ENCODE measurements around the gene C3orf20. TPM values are rescaled to one million over a fixed set of nuclear protein-coding genes. Genes with fewer than 3 reads are reported as not detected.
"Not testable (repeated sequence)": the region's sequence is repeated elsewhere in the genome, so short reads cannot be mapped to it uniquely, and the experiment has no call there.

Gene C3orf20
- polyA plus RNA-seq, 3 donors = 0.30 to 0.34 (median 0.32) TPM

DNA sequence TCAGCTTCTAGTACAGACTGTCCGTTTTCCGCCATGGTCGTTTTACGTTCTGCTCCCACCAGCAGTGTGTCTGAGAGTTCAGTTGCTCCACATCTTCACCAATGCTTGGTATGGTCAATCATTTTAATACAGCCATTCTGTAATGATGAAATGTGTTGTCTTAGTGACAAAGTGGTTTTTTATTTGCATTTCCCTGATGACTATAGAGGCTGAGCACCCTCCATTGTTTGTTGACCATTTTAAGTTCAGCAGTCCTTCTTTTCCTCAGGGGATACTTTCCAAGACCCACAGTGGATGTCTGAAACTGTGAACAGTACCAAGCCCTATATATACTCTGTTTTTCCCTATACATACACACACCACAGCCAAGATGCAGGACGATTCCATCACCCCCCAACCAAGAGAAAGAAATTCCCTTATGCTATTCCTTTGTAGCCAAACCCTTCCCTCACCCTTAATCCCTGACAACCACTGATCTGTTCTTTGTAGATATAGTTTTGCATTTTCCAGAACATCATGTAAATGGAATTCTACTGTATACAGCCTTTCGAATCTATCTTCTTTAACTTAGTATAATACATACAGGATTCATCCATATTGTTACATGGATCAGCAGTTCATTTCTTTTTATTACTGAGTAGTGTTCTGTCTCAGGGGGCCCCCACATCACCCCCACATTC is 55.9 kb downstream of the C3orf20 start:
- DNase-seq (ENCODE audit: extremely low read depth in 1 of 11, low read depth in 9 of 11, low spot score in 4 of 11) = no peak

DNA sequence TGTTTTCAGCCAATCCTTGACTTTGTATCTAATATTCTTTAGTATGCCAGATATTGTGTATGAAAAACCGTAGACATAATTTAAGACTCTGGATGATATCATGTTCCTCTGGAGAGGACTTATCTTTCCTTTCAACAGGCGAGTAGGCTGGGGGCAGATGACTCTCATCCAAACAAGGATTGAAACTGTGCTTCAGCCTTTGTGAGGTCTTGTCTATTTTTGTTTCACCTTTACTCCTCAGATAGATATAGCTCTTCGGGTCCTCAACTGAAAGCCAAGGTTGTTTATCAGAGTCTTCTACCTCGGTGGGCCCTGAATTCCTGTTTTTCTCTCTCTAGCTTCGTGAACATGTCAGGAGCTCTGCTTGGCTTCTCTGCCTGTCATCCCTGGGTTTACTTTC is 66.0 kb downstream of the C3orf20 start:
- no peak for DNase-seq (ENCODE audit: extremely low read depth in 1 of 11, low read depth in 9 of 11, low spot score in 4 of 11)

DNA sequence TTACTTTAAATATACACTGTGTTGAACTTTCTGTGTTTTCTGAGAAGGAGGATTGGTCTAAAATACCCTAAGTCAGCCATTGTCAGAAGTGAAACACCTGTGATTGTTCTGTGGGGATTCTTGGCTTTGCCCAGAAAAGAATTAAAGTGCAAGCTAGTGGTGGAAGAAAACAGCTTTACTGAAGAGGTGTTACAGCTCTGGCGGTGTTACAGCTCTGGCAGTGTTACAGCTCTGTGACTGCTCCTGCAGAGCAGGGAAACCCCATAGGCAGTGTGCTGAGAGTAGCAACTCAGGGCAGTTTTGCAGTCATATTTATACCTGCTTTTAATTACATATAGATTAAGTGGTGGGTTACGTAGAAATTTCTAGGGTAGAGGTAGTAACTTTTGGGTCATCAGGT is 66.6 kb downstream of the C3orf20 start:
- no peak for DNase-seq (ENCODE audit: extremely low read depth in 1 of 11, low read depth in 9 of 11, low spot score in 4 of 11)

DNA sequence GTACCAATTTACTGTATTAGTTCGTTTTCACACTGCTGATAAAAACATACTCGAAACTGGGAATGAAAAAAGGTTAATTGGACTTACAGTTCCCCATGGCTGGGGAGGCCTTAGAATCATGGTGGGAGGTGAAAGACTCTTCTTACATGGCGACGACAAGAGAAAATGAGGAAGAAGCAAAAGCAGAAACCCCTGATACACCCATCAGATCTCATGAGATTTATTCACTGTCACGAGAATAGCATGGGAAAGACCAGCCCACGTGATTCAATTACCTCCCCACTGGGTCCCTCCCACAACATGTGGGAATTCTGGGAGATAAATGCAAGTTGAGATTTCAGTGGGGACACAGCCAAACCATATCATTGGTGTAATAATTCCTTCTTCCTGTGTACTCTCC is 69.6 kb downstream of the C3orf20 start:
- DNase-seq (ENCODE audit: extremely low read depth in 1 of 11, low read depth in 9 of 11, low spot score in 4 of 11) = no peak

DNA sequence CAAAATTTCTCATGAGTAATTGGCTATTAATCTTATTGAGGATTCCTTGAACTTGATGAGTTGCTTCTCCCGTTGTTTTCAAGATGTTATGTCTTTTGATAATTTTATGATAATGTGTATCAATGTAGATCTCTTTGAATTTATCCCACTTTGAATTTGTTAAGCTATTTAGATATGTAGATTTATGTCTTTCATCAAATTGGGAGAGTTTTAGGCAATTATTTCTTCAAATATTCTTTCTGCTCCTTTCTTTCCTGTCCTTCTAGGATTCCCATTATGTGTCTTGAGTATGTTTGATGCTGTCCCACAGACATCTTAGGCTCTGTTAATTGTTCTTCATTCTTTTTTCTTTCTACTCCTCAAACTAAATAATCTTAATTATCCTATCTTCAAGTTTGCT is 75.7 kb downstream of the C3orf20 start:
- no peak for DNase-seq (ENCODE audit: extremely low read depth in 1 of 11, low read depth in 9 of 11, low spot score in 4 of 11)

DNA sequence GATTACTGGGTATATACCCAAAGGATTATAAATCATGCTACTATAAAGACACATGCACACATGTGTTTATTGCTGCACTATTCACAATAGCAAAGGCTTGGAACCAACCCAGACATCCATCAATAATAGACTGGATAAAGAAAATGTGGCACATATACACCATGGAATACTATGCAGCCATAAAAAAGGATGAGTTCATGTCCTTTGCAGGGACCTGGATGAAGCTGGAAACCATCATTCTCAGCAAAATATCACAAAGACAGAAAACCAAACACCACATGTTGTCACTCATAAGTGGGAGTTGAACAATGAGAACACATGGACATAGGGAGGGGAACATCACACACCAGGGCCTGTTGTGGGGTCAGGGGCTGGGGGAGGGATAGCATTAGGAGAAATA is 78.0 kb downstream of the C3orf20 start:
- not testable (repeated sequence) for DNase-seq (ENCODE audit: extremely low read depth in 1 of 11, low read depth in 9 of 11, low spot score in 4 of 11)

DNA sequence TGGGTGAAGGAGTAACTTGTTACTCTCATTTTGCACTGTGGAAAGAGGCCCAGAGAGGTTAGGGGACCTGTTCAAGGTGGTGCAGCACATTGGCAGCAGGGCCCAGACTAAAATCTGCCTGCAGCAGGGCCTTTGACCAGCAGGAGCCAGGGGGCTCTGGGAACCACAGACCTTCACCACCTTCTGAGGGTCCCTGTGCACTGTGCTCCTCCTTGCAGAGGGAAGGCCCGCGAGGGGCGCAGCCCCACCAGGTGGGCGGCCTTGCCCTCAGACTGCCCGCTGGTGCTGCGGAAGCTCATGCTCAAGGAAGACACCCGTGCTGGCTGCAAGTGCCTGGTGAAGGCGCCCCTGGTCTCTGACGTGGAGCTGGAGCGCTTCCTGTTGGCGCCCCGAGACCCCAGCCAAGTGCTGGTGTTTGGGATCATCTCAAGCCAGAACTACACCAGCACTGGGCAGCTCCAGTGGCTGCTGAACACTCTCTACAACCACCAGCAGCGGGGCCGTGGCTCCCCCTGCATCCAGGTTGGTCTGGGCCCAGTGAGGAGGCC is 82.3 kb downstream of the C3orf20 start:
- no peak for DNase-seq (ENCODE audit: extremely low read depth in 1 of 11, low read depth in 9 of 11, low spot score in 4 of 11)

DNA sequence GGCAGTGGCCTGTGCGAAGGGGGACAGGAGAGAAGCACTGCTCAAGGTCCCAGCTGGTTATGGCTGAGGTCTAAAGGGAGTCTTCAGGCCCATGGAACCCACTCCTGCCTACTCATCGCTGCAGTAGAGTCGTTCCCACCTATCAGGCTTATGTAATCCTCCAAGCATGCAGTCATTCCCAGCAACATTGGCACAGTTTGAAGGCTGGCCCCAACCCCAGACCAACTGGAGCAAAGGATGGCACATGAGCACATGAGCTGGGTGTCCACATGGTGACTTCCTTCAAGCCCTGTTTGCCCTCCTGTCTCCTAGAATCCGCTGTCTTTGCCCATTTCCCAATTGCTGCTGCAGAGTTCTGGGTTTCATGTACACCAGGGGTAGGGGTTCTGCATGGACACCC is 83.4 kb downstream of the C3orf20 start:
- DNase-seq (ENCODE audit: extremely low read depth in 1 of 11, low read depth in 9 of 11, low spot score in 4 of 11) = no peak

DNA sequence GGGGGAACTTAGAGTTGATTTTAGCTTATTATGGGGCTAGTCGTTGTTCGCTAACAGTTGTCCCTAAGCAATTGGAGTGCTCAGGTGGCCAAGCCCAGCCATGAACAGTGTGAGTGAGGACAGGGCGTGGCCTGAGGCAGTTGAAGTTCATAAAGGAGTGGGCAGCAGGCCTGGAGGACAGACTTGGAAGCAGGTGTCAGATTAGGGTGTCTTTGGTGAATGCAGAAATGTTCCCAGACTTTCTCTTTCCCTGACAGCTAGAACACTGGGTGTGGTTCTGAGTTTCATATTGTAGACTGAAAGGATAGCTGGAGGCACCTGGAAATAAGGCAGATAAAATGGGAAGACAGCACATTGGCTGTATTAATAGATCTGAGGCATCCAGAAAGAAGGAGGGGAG is 84.0 kb downstream of the C3orf20 start:
- no peak for DNase-seq (ENCODE audit: extremely low read depth in 1 of 11, low read depth in 9 of 11, low spot score in 4 of 11)

DNA sequence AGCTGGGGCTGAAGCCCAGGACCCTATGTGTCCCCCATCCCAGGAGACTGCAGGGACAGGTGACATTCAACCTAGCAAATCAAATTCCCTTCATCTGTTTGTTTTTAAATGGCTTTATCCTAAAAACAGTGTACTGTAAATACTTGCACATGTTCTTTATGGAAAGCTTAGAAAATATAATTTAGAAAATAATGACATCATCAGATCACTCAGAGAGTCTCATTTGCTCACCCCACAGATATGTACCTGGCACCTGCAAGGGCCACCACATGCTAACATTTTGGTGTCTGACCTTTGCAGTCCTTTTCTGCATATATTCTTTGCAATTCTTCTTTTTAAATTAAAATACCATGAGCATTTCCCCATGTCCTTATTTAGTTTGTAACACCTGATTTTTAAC is 85.2 kb downstream of the C3orf20 start:
- no peak for DNase-seq (ENCODE audit: extremely low read depth in 1 of 11, low read depth in 9 of 11, low spot score in 4 of 11)

DNA sequence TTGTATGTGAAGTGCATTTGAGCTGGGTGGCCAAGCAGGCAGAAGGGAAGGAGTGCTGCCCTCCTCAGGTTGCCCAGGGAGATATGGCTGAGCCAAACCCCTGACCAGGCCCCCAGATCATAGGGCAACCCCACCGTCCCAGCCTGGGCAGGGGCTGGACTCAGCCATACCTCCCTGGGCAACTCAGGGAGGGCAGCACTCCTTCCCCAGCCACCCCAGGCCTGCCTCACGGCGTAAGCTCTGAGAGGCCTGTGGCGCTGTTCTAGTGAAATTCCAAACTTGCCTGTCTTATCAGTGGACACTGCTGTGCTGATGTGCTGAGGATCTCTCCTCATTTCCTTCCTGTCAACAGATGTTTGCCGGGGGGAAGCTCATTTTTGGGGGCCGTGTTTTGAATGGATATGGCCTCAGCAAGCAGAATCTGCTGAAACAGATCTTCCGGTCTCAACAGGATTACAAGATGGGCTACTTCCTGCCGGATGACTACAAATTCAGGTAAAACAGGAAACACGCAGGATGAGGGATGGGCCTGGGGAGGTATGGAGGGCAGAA is 86.3 kb downstream of the C3orf20 start:
- peak in 2 of 11 donors; percentile 3 to 15 for DNase-seq (ENCODE audit: extremely low read depth in 1 of 11, low read depth in 9 of 11, low spot score in 4 of 11)

DNA sequence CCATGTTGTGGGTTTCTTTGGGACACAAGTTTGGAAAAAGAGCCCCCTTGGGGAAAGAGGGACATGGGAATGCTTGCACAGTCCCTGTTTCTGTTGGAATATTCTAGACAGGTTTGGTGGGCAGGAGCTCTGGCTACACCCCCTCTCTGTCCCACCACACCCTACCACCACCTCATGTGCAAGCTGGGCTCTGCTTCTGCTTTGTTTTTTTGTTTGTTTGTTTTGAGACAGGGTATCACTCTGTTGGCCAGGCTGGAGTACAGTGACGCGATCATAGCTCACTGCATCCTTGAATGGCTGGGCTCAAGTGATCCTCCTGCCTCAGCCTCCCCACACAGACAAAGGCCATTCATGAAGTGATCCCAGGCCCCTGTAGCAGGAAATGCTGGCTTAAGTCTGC is 86.9 kb downstream of the C3orf20 start:
- no peak for DNase-seq (ENCODE audit: extremely low read depth in 1 of 11, low read depth in 9 of 11, low spot score in 4 of 11)

DNA sequence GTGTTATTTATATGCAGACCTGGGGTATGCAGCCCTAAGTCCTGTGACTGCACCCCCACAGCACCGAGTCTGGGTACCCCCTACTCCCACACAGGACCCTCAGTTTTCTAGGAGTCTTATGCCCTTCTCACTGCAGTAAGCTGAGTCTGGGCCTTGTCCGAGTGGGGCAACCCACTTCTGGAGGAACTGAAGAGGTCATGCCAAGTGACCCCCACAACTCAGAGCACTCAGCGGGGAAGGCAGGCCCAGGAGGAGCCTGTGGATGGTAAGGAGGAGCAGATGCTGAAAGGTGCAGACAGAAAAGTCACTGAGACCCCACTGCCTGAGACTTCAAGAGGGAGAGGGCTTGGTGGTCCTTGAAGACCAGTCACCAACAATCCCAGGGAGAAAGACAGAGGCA is 87.8 kb downstream of the C3orf20 start:
- DNase-seq (ENCODE audit: extremely low read depth in 1 of 11, low read depth in 9 of 11, low spot score in 4 of 11) = no peak

DNA sequence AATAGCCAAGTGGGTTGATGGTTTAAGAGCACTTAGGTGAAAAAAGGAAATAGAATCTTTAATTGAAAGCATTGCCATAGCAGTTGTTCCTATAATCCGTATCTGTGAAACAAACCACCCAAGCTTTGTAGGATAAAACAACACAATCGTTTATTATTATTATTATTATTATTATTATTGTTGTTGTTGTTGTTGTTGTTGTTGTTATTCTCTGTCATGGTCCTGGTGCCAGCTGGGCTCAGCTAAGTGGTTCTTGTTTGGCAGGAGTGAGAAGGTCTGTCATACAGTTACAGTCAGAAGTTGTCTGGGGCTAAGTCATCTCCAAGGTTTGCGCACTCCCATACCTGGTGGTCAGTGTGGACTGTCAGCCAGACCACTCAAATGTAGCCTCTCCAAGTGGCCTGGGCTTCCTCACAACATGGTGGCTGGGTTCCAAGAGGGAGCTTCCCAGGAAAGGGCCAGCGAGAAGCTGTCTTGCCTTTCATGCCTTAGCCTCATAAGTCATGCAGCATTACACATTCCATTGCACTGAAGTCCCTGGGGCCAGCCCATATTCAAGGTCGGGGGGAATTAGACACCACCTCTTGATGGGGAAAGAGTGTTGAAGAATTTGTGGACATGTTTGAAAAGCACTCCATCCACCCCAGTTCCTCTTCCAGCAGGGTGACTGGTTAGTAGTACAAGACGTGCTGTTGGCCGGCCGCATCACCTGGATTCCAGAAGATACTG is 89.6 kb downstream of the C3orf20 start:
- no peak for DNase-seq (ENCODE audit: extremely low read depth in 1 of 11, low read depth in 9 of 11, low spot score in 4 of 11)

DNA sequence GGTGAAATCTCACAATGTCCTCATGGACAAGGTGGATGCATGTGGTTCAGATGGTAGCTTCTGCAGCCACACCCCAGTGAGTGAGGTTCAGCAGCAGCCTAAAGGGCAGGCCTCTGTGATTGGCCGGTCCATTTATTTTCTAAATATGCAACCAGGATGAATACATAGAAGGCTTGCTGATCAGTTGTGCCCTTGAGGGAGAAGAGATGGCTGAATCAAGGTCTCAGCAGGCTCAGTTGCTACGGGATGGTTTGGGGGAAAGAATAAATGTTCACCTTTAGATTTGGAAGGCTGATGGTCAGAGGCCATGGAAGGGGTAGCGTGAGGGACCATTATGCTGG is 90.1 kb downstream of the C3orf20 start:
- DNase-seq (ENCODE audit: extremely low read depth in 1 of 11, low read depth in 9 of 11, low spot score in 4 of 11) = no peak

DNA sequence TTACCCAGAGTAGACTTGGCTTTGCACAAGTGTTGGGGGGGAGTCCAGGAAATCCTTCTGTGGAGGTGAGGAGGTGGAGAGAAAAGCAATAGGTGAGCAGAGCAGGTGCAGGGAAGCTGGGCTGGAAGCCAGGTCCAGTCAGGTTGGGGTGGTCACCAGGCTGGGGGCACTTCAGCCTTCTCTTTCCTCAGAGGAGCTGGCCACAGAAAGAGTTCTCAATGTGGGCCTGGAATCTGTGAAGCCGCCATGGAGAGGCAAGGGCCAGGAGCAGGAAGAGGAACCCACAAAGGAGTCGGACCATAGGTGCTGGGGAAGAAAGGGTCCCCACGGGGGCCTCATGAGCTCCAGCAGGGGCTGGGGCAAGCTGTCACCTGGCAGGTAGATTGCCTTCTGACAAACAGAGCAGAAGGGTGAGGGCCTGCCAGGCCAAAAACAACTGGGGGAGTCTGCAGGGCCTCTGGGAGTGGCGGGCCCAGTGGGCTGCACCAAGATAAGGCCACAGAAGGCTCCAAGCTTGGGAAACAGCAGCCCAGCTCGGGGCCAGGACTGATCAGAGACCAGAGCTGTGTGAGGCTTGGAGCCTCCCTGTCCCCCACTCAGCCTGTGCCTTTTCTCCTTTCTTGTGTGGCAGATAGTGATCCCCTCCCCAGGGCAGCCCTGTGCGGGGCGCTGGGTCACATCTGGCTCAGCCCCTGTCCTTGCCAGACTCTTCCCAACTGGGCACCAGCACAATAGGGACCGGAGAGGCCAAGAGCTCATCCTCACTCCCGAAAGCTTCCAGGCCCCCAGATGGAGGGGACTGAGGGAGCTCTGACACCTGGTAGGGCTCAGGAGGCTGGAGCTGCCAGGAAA is 90.9 kb downstream of the C3orf20 start:
- DNase-seq (ENCODE audit: extremely low read depth in 1 of 11, low read depth in 9 of 11, low spot score in 4 of 11) = no peak

DNA sequence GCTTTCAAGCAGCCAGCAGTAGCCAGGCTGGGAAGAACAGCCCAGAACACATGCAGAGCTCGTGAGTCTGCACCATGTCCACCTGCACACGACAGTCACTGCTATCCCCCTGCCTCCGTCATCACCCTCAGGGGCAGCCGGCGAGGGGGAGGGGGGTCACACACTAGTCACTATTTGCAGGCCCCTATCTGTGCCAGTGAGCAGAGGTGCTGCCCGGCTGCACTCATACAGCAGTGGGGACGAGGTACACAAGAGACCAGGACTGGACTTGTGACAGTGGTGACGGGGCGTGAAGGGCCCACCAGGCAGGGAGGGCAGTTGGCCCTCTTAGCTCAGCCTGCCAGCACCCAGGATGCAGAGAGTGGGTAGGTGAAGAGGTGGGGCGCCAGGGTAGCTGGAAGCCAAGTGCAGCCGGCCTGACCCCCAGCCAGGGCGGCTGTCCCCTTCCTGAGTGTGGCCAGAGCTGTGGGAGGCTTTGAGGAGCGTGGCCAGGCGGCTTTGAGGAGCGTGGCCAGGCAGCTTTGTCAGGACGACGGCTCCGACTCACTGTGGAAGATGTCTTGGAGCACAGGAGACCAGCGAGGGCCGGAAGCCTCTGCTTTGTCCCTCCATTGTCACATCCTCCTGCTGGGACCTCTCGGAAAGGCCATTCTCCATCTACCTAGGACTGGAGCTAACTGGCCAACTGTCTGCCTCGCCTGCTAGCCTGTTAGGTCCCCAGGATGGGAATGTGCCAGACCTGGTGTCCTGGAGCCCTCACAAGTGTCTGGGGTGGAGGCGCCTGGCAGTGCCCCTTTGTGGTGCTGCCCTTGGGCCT is 91.7 kb downstream of the C3orf20 start:
- DNase-seq (ENCODE audit: extremely low read depth in 1 of 11, low read depth in 9 of 11, low spot score in 4 of 11) = no peak

DNA sequence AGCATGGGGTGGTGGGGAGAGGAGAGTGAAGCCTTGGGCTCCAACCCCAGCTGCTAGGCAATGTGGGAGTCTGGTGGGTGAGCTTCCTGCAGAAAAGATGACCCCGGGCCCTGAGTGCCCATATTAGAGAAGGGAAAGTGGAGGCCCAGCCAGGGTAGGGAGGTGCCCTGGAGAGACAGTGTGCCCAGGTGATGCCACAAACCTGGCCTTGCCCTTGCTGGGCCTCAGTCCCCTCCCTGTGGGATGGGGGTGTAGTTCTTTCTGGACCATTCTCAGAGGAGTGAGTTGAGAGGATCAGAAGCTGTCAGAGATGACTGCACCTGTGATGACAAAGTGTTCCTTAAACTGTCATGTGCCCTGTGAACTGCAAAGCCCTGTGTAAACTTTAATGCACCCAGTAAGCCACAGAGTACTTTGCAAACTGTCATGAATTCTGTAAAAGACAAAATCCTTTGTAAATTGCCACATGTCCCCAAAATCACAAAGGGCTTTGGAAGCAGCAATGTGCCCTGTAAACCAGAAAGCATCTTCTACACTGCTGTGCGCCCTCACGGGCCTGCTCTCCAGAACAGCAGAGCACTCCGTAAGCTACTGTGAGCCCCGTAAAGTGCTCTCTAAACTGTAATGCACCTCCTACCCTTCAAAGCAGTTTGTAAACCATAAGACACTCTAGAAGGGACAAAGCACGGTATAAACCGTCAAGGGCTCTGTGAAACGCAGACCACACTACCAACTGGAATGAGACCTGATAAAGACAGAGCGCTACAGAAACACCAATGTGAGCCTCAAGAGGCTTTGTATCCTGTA is 92.5 kb downstream of the C3orf20 start:
- no peak for DNase-seq (ENCODE audit: extremely low read depth in 1 of 11, low read depth in 9 of 11, low spot score in 4 of 11)
